ENCODE data around the gene SHD. TPM values are rescaled to one million over a fixed set of nuclear protein-coding genes. Genes with fewer than 3 reads are reported as not detected.
A peak's percentile ranks its signal among the peaks of the same experiment; 100 is the strongest.
"Not testable (repeated sequence)": the region's sequence is repeated elsewhere in the genome, so short reads cannot be mapped to it uniquely, and the experiment has no call there.

SHD gene
- total RNA-seq, 1 donor from 2014 or later = 839 TPM

DNA sequence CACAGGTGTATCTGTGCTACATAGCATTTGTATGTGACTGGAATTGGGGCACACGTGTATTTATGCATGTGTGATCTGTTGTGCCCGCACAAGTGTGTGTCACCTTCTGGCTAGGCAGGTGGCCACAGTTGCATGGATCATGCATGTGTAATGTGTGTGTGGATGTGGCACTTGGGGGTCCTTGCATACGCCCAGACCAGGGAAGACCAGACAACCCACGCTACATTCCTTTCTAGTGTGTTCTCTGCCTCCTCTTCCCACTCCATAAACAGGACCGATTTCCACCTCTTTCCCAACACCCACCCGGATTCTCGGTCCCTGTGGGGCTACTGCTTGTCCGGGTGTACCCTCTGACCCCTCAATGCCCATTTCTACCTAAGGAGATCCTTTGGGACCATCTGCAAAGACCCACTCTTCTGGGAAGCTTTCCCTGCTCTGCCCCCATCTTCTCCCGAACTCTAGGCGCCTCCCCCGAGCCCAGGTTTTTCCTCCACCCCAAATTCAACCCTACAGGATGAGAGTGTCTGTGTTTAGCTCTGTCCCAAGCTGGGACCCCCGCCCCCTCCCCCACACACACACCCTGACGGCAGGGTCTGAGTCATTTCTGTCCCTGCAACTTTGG lies 47.3 kb downstream of the SHD start:
- no peak for DNase-seq (ENCODE audit: low read depth)

DNA sequence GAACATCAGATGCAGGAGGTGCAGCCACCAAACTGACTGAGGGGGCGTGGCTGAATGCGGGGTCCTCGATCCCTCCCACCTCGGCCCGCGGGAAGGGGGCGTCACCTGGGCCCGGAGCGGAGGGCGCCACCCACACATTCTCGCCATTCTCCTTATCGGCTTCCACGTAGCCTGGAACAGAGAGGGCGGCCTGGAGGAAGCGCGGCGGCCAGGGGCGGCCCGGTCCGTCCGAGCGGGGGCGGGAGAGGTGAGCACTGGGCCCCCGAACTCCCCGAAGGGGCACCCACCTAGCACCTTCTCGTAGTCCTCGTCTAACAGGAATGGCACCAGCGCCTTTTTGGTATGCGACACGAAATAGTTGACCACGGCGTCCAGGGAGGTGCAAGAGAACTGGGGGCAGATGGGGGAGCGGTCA lies 47.8 kb downstream of the SHD start:
- DNase-seq (ENCODE audit: low read depth) = no peak

DNA sequence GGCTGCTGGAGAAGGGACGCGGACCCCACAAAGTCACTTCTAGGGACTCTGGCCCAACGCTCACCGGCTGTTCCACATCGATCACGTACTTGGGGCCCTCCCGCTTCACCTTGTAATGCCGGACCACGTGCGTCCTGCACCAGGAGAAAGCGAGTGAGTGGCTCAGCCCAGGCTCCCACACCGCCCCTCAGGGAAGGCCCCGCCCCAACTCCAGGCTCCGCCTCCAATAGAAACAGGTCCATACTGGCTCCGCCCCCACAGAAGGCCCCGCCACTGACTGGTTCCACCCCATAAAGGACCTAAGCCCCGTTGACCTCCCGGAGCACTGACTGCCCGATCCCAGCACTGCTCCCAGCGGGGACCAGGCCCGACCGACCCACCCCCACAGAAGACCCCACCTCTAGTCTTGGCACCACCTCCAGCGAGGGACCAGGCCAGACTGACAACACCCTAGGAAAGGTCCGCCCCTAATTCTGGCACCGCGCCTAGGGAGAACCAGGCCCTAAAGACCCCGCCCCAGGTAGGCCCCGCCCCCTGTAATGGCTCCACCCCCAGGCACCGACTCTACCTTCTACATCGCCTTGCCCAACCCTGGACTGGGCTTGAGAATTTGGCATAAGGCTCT lies 48.3 kb downstream of the SHD start:
- peak; percentile 19 for DNase-seq (ENCODE audit: low read depth)

DNA sequence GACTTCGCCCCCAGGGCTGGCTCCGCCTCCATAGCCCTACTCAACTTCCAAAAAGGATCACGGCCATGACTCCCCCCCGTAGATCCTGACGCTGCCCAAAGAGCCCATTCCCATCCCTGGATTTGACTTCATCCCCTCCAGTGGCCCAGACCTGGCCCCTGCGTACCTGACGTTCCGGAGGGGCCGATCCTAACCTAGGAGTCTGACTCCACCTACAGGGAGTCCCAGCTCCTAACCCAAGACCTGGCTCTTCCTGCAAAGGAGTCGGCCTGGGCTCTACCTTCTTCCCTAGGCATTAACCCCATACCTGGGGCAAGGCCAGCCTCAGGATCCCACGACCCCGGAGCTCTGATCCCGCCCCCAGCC lies 48.8 kb downstream of the SHD start:
- DNase-seq (ENCODE audit: low read depth) = no peak

DNA sequence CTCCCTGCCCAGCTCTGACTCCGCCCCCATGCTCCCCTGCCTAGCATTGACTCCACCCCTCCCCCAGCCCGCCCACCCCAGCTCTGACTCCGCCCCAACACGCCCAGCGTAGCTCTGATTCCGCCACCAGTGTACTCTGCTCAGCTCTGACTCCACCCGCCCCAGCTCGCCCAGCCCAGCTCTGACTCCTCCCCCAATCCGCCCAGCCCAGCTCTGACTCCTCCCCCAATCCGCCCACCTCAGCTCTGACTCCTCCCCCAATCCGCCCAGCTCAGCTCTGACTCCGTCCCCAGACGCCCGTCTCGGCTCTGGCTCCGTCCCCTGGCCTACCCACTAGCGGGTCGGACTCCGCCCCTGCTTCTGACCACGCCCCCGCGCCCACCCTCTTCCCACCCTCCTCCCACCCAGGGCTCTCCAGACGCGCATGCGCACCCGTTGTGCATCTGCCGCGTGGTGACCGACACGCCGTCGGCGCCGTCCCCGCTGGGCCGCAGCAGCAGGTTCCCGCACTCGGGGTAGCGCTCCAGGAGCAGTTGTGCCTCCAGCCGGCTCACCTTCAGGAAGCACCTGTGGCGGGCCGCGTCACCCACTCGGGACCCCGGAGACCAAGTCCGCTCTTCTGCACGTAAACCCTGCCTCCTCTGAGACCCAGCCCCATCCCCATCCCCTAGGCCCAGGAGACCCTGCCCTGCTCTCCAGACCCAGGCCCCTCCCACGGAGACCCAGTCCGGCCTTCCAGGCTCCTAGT lies 49.4 kb downstream of the SHD start:
- peak; percentile 92 for DNase-seq (ENCODE audit: low read depth)

DNA sequence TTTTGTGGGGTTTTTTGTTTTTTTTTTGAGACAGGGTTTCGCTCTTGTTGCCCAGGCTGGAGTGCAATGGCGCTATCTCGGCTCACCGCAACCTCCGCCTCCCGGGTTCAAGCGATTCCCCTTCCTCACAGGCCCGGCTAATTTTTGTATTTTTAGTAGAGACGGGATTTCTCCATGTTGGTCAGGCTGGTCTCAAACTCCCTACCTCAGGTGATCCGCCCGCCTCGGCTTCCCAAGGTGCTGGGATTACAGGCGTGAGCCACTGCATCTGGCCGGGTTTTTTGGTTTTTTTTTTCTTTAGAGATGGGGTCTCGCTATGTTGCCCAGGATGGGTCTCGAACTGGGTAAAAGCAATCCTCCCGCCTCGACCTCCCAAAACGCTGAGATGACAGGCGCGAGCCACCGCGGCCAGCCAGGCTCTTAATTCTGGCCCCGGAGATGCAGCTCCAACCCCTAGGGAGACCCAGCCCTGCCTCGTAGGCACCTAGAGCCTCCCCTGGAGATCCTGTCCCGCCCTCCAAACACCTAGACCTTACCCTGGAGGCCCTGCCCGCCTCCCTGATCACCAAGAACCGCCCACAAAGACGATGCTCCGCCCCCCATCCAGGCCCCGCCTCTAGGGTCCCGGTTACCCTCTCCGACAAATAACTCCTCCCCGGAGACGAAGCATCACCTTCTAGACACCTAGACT lies 50.1 kb downstream of the SHD start:
- not testable (repeated sequence) for DNase-seq (ENCODE audit: low read depth)

DNA sequence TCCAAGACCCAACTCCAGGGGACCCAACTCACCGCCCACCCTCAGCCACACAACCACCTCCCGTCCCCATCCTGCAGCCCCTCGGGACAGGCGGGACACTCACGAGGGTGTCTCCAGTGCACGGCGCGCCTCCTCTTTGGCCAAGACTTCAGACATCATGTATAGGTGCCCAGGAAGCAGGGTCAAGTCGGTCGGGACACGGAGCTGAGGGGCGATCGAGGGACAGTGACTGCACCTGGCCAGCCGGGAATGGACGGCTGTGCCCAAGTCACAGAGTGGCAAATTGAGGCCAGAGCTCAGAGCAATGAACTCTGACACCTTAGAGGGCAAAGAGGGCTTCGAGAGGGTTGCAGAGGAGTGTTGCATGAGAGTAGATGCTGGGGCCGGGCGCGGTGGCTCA lies 50.8 kb downstream of the SHD start:
- DNase-seq (ENCODE audit: low read depth) = no peak

DNA sequence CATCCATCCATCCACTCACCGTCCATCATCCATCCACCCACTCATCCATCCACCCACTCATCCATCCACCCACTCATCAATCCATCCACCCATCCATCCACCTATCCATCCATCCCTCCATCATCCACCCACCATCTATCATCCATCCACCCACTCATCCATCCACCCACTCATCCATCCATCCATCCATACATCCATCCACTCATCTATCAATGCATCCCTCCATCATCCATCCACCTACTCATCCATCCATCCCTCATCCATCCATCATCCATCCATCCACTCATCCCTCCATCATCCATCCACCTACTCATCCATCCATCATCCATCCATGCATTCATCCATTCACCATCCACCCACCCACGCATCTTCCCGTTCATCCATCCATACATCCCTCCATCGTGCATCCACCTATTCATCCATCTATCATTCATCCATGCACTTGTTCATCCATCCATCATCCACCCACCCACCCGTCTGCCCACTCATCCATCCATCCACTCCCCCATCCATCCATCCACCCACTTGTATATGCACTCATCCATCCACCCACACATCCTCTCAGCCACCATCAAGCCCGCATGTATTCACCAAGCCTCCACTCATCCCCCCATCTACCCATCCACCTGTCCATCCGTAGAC lies 56.0 kb downstream of the SHD start:
- no peak for DNase-seq (ENCODE audit: low read depth)

DNA sequence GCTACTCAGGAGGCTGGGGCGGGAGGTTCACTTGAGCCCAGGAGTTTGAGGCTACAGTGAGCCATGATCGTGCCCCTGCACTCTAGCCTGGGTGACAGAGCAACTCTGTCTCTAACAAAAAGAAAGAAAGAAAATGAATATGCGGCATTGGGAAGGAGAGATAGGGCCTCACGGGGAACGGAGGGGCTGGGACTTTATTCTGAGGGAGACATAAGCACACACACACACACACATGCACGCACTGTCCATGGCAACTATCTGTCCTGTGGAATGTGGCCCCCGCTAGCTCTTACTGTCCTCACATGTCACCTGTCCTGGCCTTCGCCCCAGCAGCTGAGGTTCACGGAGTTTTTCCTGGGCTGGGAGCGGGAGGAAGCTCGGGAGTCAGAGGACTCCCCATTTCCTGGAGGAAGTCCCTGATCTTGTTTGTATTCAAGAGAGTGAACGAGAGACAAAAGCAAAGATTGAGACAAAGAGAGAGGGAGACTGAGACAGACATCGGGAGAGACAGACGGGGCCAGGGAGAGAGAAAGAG lies 58.9 kb downstream of the SHD start:
- DNase-seq (ENCODE audit: low read depth) = no peak

DNA sequence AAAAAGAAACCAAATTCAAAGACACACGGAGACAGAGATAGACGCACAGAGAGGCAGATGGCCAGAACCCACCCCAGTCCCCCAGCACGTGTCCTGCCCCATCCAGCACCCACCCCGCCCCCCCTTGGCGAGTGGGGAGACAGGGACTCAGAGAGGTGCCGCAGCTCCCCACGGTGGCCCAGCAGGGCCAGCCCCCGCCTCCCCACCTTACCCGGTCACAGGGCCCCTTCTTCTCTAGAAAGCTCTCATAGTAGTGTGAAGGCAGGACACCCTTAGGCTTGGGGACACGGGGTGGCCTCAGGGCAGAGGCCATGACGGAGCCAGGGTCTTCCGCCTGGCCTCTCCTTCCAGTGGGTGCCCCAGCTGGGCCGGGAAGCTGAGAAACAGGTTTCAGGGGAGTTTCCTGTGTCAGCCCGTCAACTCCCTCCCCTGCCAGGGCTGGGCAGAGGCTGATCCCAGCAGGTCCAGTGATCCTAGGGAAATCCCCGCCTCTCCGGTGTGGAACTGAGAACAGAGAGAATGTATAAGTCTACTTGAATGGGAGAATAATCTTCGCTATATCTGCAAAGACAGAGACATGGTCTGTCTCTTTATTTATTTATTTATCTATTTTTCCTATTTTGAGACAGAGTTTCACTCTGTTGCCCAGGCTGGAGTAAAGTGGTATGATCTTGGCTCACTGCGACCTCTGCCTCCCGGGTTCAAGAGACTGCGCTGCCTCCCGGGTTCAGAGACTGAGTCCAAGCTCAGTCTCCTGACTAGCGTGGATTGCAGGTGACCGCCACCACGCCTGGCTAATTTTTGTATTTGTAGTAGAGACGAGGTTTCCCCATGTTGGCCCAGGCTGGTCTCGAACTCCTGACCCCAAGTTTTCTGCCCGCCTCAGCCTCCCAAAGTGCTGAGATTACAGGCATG lies 59.6 kb downstream of the SHD start, which contains the start of gene STAP2:
STAP2 (minus strand) TSS at position 387 of the 915 bp plus-strand sequence; CDS start at position 313, 74 bp downstream.
- no peak for DNase-seq (ENCODE audit: low read depth)

Other genes with a start within 250 kb of the SHD start
- 30.1 and 37.1 TPM in 2 replicates for gene ZBTB7A, start 212.4 kb upstream of the SHD start, total RNA-seq
- 201 and 224 TPM in 2 replicates for gene MAP2K2, start 155.1 kb upstream of the SHD start, total RNA-seq
- not detected in 2 replicates for gene CREB3L3, start 125.6 kb upstream of the SHD start, total RNA-seq
- gene SIRT6, start 96.7 kb upstream of the SHD start, total RNA-seq = 19.3 and 22.4 TPM in 2 replicates
- gene ANKRD24, start 96.6 kb upstream of the SHD start, total RNA-seq = 0.53 and 1.4 TPM in 2 replicates
- 0.11 and 0.21 TPM in 2 replicates for gene EBI3, start 49.7 kb upstream of the SHD start, total RNA-seq
- gene YJU2, start 32.2 kb upstream of the SHD start, total RNA-seq = 13.3 and 17.2 TPM in 2 replicates
- 0.57 TPM in 1 of 2 replicates, not detected in the other for gene TMIGD2, start 23.1 kb downstream of the SHD start, total RNA-seq
- gene FSD1, start 25.3 kb downstream of the SHD start, total RNA-seq = 2.3 and 2.6 TPM in 2 replicates
- gene STAP2, start 59.6 kb downstream of the SHD start, total RNA-seq = 3.1 and 4.5 TPM in 2 replicates
- gene MPND, start 64.3 kb downstream of the SHD start, total RNA-seq = 2.2 and 2.7 TPM in 2 replicates
- 179 and 258 TPM in 2 replicates for gene SH3GL1, start 121.3 kb downstream of the SHD start, total RNA-seq
- gene CHAF1A, start 123.4 kb downstream of the SHD start, total RNA-seq = 3.1 TPM in 2 replicates
- gene UBXN6, start 178.5 kb downstream of the SHD start, total RNA-seq = 85.4 and 119 TPM in 2 replicates
- gene HDGFL2, start 193.0 kb downstream of the SHD start, total RNA-seq = 43.8 and 59.1 TPM in 2 replicates
- 0.32 and 0.42 TPM in 2 replicates for gene PLIN4, start 239.2 kb downstream of the SHD start, total RNA-seq

Measured in myocyte (in vitro differentiated cells).